Endothelial cell of hepatic sinusoid (primary cell): ENCODE data around the gene RNF223.
"Not testable (repeated sequence)": the region's sequence is repeated elsewhere in the genome, so short reads cannot be mapped to it uniquely, and the experiment has no call there.

Experiments used
- in situ Hi-C: cut with HindIII; loops from 2 replicates; pipeline ENCODE4 v1.10.0; 2017; ENCODE audit warnings: low sequenced_read_pairs

Gene RNF223

DNA sequence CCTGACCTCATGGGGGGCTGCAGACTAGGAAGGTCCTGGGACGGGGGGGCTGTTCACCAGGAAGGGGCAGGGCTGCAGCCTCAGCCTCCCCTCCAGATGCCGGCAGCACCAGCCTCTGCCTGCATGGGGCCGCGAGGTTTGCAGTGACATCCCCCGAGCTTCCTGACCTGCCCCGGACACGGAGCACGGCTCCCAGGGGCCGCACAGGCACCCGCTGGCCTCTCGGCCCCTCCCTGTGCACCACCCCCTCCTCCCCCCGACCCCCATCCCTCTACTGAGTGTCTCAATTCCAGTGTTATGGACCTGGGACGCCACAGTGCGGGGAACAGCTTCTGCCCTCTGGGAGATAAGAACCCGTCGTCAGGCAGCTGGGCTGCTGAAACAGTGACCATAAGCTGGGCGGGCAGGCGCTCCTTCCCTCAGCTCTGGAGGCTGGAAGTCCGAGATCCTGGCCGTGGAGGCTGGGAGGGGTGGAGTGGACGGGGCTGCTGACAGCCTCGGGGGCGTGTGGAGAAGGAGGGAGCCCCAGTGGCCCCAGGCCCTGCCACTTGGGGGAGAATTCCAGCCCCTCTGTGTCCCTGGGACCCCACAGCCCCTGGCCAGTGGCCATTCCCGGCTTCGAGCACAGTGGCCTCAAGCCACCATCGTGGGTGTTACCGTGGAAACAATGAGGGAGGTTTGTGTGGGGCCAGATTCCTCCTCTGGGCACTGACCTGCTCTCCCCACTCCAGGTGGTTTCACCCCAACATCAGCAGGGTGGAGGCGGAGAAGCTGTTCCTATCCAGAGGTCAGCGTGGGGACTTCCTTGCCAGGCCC, 11.6 kb downstream of the RNF223 start:
- in situ Hi-C loops = no loop called here

DNA sequence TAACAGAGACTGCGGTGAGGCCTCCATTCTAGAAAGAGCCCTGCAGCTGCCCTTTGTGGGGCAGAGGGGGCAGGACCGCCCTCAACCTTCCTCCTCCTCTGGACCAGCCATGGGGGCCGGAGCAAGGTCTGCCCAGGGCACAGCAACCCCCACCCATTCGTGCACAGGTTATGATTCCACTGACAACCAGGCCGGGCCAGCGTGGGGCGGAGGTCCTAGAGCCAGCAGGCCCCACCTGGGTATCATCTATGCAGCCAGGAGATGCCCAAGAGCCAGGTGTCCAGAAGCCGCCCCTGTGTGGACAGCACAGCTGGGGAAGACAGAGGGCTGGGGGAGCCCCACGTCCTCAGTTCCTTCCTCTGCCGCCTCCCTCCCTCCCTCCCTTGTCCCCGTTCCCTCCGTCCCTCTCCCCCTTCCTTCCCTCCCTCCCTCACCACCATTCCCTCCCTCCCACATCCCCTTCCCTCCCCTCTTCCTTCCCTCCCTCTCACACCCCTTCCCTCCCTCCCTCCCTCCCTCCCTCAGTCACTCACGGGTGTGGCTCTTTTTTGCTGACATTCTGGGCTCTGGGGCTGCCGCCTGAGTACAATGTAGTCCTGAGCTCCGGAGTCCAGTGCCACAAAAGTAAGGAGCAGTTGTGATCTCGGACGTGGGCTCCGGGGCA, 12.3 kb downstream of the RNF223 start:
- in situ Hi-C loops = no loop called here

GRCh38 chr1:1060281-1061000, 13.7 kb downstream of the RNF223 start:
- in situ Hi-C loops = no loop called here

DNA sequence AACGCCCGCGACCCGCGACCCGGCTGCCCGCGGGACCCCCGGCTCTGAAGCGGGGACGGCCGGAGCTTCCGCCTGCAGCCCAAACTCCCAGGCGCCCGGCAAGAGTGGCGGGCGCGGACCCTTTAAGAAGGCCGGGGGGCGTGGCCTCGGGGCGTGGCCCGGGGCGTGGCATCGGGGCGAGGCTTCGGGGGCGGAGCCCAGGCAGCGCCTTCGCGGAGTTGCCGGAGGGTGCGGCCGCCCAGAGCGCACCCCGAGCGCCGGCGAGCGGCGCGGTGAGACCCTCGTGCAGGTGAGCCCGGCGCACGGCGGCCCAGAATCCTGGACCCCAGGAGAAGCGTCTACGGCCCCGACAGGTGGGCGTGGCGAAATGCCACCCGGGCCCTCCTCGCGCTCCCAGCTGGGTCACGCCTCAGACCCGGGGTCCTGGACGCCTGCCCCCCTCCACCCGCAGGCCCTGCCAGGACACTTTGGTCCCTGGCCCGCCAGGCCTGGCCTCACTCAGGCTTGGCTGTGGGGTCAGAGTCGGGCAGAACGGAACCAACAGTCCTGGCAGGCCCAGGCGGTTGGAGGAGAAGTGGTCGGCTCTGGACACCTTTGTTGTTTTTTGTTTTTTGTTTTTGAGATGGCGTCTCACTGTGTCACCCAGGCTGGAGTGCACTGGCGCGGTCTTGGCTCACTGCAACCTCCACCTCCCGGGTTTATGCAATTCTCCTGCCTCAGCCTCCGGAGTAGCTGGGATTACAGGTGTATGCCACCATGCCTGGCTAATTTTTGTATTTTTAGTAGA, 14.4 kb downstream of the RNF223 start:
- in situ Hi-C loops = no loop called here

GRCh38 chr1:1058921-1059493, 15.1 kb downstream of the RNF223 start:
- in situ Hi-C loops = no loop called here

DNA sequence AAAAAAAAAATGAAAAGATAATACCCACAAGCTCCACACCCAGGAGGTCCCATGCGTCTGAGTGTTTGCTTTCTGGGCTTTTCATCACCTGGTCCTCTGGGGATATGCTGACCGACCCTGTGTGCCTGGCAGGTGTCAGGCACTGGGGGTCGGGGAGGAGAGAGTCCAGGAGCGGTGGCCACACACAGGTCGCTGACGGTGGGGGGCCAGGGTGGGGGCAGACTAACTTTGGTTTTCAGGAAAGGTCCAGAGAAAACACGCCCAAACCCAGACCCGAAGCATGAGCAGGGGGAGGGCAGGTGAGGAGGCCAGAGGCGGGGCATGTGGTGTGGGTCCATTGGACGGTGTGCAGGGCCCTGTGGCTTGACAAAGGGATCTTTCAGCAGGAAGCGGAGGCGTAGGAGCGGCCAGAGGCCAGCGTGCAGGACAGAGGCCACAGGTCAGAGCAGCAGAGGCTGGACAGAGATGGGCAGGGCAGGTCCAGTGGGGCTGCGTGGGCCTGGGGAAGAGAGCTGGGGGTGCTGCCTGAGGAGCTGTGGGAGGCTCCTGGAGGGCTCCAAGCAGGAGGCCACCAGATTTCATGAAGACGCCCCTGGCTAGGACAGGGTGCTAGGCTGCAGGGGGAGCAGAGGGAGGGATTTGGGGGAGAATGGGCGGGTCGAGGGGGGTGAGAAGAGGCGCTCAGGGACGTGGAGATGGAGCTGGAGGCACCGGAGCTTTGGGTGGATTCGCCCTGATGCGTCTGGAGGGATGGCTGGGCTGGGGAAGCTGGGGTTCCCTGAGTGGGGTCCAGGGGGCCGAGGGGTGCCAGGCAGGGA, 15.8 kb downstream of the RNF223 start:
- in situ Hi-C loops = no loop called here

- in situ Hi-C loops = not testable (repeated sequence)
Measured at GRCh38 chr1:1057769-1058087, 16.4 kb downstream of the RNF223 start.

GRCh38 chr1:1055841-1056736, 18.0 kb downstream of the RNF223 start:
- in situ Hi-C loops = no loop called here

GRCh38 chr1:1054971-1055370, 19.1 kb downstream of the RNF223 start:
- in situ Hi-C loops = no loop called here

- in situ Hi-C loops = no loop called here
Measured at GRCh38 chr1:1054099-1054700, 19.9 kb downstream of the RNF223 start.

- in situ Hi-C loops = no loop called here
Measured at GRCh38 chr1:1053682-1054081, 20.4 kb downstream of the RNF223 start.

- in situ Hi-C loops = no loop called here
Measured at GRCh38 chr1:1053022-1053421, 21.1 kb downstream of the RNF223 start.

DNA sequence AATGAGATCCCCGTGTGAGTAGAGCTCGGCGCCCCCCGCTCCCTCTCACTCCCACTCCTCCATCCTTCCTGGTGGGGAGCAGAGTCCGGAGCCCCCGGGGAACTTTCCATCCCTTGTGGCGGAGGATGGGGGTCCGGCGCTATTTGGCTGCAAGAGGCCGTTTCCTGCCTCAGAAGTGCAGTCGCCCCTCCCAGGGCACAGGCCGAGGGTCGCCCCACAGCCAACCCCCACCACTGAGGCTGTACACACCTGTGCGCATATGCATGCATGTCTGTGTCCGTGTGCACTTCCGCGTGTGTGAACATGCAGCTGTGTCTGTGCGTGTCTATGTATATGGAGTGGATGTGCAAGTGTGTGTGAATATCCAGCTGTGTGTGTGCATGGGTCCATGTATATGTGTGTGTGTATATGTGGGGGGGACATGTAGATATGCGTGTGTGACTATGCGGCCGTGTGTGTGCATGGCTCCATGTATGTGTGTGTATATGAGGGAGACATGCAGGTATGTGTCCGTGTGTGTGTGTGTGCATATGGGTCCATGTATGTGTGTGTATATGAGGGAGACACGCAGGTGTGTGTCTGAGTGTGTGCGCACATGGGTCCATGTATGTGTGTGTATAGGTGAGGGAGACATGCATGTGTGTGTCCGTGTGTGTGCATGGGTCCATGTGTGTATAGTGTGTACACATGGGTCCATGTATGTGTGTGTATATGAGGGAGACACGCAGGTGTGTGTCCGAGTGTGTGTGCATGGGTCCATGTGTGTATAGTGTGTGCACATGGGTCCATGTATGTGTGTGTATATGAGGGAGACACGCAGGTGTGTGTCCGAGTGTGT, 21.9 kb downstream of the RNF223 start:
- in situ Hi-C loops = no loop called here

DNA sequence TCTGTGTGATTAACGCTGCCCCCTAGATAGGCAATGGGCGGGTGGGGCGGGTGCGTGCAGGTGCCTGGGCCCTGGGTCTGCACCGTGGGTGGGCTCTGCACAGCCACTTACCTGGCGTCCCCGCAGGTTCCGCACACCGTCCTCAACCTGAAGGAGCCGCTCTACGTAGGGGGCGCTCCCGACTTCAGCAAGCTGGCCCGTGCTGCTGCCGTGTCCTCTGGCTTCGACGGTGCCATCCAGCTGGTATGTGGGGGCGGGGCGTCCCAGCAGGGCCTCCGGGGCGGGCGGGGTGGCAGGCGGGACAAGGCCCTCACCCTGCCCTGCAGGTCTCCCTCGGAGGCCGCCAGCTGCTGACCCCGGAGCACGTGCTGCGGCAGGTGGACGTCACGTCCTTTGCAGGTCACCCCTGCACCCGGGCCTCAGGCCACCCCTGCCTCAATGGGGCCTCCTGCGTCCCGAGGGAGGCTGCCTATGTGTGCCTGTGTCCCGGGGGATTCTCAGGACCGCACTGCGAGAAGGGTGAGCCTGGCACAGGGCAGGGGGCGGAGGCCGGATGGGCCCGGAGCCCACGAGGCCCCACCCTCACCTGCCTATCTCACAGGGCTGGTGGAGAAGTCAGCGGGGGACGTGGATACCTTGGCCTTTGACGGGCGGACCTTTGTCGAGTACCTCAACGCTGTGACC, 22.8 kb downstream of the RNF223 start:
- in situ Hi-C loops = no loop called here

- in situ Hi-C loops = no loop called here
Measured at GRCh38 chr1:1050577-1051052, 23.5 kb downstream of the RNF223 start.

DNA sequence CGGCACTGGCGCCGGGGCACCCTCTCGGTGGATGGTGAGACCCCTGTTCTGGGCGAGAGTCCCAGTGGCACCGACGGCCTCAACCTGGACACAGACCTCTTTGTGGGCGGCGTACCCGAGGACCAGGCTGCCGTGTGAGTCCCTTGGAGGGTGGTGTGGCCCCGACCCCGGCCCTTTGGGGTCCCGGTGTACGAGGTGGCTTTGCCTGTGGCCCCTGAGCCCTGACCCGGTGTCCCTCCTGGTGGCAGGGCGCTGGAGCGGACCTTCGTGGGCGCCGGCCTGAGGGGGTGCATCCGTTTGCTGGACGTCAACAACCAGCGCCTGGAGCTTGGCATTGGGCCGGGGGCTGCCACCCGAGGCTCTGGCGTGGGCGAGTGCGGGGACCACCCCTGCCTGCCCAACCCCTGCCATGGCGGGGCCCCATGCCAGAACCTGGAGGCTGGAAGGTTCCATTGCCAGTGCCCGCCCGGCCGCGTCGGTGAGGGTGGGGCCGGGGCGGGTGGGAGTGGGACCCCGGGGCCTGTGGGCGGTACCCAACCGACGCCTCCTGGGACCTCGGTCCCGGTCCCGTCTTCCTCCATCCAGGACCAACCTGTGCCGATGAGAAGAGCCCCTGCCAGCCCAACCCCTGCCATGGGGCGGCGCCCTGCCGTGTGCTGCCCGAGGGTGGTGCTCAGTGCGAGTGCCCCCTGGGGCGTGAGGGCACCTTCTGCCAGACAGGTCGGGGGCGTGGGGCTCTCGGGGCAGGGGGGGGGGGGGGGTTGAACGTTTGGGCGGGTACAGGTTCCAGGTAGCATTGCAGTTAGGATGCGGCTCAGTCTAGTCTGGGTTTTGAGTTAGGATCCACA, 24.6 kb downstream of the RNF223 start:
- in situ Hi-C loops = no loop called here
